ENCODE results near the gene NRP2.

DNA sequence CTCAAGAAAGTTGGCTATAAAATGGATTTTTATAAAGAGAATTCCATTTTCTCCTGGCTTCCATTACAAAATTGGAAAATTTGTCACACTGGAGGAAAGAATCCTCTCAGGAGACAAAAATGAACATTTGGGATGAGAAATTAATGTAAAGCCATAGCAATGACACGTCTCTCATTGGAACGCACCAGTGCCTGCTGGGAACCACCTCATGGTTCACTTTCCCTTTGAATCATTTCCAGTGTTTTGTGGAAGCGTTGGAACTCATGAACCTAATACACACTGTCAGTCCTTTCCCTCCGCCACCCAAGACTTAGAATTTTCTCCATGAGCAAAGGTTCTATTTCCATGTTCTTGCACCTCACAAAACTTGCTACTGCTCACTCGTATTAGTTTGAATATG lies 21.0 kb upstream of the NRP2 start:
- TF ChIP-seq, protein P1, sequence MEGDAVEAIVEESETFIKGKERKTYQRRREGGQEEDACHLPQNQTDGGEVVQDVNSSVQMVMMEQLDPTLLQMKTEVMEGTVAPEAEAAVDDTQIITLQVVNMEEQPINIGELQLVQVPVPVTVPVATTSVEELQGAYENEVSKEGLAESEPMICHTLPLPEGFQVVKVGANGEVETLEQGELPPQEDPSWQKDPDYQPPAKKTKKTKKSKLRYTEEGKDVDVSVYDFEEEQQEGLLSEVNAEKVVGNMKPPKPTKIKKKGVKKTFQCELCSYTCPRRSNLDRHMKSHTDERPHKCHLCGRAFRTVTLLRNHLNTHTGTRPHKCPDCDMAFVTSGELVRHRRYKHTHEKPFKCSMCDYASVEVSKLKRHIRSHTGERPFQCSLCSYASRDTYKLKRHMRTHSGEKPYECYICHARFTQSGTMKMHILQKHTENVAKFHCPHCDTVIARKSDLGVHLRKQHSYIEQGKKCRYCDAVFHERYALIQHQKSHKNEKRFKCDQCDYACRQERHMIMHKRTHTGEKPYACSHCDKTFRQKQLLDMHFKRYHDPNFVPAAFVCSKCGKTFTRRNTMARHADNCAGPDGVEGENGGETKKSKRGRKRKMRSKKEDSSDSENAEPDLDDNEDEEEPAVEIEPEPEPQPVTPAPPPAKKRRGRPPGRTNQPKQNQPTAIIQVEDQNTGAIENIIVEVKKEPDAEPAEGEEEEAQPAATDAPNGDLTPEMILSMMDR (conservative IDR thresholded peaks at IDR 0.05; ENCODE audit: low read length): no peak
- no peak for TF ChIP-seq EZH2phosphoT487 (IDR thresholded peaks at IDR 0.05; ENCODE audit: borderline replicate concordance)
